GM21528 (cell line): ENCODE data around the gene ADAM17.
"Not testable (repeated sequence)": the region's sequence is repeated elsewhere in the genome, so short reads cannot be mapped to it uniquely, and the experiment has no call there.

Source experiments
- ATAC-seq: cut with Tn5 transposase; IDR thresholded peaks from one replicate; pipeline ENCODE4 v1.9.1; 2021; ENCODE audit warnings: mild to moderate bottlenecking, moderate library complexity; ENCODE audit not compliant: unreplicated experiment, low FRiP score

Gene ADAM17

DNA sequence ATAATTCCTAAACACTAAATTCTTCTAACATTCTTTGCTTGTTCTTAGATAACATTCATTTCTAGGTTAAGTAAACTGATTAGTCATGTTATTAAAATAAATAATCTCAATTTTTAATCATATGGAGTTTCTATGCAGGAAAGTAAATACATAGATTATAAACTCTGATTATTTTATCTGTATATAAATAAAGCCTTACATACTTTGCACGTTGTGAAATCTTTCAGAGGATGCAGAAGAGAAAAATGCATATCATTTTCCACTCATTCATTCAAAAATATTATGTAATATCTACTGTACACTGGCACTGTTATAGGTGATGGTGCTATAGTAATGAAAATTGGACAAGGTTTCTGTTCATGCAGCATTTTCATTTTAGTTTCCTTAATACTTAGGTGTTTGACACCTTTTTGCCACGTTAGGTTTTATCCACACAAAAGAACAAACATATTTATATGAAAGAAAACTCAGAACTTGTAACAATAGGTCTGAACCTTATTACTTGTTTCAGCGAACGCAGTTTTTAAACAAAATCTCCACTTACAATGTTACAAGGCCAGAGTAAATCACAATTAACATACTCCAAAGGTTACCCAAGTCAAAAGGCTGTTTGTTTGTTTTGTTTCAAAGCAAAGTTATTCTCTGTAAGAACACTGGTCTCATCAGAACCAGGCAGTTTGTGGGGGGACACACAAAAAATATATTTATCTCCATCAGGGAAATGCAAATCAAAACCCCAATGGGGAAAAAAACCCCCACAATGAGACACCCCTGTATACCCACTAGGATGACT, 27.4 kb downstream of the ADAM17 start:
- no peak for ATAC-seq

DNA sequence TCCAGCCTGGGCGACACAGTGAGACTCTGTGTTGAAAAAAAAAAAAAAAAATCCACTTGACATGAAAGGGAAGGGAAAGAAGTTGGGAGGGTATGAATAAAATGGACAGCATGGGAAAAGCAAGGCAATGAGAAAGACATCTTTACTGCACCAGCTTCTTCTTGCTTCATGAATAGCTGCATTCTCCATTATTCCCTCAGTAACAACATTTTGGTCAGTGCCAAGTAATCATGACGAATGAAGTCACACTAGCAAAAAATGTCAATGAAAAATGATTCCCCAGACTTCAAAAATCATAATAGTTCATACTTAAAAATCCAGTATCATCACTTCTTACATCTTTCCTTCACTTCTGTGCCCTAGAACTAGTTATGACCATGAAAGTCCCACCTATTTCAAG, 30.4 kb downstream of the ADAM17 start:
- ATAC-seq: no peak

DNA sequence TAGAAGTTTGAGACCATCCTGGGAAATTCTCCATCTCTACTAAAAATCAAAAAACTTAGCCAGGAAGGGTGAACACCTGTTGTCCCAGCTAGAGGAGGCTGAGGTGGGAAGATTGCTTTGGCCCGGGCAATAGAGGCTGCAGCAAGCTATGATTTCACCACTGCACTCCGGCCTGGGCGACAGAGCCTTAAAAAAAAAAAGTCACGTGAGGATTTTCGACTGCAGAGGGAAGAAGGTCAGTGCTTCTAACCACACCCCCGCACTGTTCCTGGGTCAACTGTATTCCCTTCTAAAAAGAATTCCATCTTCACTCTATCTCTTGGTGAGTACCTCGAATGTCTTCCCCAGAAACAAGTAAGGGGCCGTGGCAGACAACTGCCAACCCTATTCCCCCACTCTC, 31.3 kb downstream of the ADAM17 start:
- ATAC-seq: no peak

DNA sequence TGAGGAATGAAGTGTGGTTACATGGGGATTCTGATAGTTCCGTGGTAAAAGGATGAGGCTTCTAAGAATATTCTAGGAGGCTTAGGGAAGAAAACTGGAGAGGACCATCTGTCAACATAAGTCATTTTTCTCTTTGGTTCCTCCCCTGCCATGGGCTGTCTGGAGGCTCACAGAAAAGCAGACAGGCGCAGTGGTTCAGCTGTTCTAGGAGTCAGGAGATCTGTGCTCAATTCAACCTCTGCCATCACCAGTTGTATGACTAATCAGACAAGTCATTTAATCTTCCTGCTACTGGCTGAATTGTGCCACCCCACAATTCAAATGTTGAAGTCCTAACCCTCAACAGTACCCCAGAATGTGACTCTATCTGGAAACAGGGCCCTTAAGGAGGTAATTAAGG, 36.4 kb downstream of the ADAM17 start:
- ATAC-seq: no peak

DNA sequence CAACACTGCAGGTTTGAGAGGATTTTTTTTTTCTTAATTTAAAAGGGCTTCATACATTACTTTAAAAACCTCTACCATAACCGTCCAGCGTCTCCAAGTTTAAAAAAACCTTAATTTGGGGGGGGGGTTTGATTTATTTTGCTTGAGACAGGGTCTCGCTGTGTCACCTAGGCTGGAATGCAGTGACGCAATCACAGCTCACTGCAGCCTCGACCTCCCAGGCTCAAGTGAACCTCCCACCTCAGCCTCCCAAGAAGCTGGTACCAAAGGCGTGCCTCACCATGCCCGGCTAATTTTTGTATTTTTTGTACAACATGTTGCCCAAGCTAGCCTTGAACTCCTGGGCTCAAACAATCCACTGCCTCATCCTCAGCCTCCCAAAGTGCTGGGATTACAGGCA, 36.9 kb downstream of the ADAM17 start:
- ATAC-seq: no peak

DNA sequence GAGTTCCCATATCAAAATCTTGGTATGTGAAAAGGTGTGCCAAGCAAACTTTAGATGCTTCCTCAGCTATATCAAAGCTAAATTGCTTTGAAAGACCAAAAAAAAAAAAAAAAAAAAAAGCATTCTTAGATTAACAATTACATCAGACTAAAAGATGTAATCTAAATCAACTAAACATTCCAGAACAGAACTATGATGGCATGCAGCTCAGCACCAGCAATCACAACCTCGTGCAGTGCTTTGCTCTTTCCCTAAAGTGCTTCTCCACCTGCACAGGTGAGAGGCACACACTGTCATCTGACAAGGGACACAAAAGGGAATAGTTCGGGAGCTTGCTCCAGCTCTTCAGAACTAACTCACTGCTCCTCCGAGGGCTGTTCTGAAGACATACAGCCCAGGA, 37.5 kb downstream of the ADAM17 start:
- no peak for ATAC-seq

DNA sequence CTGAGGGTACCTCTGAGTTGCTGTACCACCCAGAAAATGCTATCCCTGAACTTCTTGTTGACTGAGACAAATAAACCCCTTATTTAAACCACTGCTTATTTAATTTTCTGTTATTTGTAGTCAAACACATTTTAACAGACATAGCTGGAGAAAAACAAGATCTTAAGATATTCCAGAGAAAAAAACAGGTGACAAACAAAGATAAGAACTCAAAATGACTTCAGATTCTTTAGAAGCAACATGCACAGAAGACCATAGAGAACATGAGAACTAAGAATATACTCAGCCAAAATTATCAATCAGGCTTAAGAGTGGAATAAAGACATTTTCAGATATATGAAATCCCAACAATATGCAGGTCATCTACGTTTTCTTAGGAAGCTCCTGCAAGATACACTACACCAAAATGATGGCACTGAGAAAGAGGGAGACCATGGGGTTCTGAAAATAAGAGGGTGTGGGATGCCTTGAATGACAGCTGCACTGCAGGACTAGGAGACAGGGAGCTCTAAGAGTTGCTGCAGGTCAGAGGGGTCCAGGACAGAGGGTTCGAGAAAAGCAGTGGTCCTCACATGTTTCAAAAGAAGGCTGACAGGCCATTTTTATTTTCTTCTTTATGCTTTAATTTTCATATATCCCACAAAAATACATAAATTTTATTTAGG, 38.4 kb downstream of the ADAM17 start:
- ATAC-seq: no peak

DNA sequence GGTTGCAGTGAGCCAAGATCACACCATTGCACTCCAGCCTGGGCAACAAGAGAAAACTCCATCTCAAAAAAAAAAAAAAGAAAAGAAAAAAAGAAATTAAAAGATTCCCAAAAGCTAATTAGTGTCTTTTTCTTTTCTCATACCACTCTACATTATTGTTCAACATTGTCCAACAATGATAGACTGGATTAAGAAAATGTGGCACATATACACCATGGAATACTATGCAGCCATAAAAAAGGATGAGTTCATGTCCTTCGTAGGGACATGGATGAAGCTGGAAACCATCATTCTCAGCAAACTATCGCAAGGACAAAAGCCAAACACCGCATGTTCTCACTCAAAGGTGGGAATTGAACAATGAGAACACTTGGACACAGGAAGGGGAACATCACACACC, 41.7 kb downstream of the ADAM17 start:
- ATAC-seq: not testable (repeated sequence)

DNA sequence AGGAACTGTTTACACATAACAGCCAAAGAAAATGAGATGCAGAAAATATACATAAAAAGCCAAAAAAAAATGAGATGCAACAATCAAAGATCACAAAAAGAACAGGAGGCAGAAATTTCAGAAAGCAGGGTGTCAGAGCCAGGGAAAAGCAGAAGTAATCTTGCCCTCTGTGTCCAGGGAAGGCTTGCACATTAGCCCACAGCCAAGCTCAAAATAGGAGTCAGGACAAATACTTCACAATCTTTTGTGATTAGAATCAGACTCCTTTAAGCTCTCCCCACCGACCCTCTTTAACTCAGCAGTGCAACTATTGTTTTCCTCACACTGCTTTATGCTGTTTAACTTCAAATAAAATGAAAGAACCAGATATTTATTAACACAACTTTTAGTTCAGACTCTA, 46.7 kb downstream of the ADAM17 start:
- no peak for ATAC-seq

DNA sequence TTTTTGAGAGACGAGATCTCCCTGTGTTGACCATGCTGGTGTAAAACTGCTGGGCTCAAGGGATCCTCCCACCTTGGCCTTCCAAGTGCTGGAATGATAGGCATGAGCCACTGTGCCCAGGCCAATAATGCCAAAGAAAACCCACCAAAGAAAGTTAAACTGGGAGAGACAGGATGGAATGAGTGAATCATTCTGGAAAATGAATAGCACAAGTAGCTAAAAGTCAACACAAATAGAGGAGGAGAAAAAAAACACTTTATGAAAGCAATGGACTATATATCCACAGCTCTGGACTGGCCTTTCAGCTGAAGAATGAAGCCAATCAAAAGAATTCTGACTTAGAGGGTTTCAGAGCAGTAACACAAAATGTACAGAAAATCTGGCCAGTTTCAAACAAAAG, 57.4 kb downstream of the ADAM17 start:
- ATAC-seq: no peak

DNA sequence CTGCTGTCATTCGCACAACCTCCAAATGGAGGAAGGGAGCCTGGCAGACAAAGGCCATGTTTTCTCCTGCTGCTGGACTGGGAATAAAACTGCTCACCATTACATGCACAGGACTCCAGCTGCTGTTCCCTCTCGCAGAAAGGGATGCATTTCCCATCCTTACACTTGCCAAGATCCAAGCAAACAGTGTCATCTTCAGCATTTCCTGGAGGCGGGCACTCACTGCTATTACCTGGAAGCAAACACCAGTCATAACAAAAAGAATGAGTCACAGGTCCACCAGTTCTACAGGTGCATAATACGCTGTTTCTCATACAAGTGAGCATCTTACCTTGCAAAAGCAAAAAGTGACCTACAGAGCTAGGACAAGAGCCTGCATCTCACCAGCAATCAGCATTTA, 58.6 kb downstream of the ADAM17 start:
- ATAC-seq: no peak

DNA sequence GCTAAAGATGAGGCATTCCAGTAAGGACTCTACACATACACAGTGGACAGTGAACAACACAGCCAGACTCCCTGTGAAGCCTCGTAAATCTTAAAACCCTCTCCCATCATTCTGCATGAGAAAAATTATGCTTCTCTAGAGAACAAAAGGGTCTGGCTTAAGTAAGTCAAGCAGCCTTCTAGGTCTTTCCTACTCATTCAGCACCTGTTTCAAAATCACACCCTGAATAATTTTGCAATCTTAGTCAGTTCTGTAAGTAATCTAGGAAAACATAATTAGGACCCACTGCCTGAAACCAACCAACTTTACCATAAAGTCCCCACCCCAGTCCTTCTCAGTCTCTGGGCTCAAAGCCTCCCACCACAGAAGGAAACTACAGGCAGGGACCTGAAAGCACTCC, 61.5 kb downstream of the ADAM17 start:
- ATAC-seq: no peak

DNA sequence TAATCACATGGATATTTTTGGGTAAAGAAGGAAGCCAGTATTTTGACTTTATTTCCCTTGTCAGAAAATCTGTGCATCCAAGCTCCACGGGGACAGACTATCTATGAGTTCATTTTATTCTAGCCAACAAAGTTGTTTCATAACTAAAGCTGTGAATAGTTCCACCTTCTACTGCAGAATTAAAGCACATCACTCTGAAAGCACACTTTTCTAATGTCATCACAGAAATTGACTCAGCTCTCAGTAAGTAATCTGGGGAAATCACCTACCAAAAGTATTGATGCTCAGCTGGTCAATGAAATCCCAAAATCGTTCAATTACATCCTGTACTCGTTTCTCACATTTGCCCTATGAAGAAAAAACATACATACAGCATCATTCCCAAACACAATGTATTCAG, 62.2 kb downstream of the ADAM17 start:
- ATAC-seq: no peak

DNA sequence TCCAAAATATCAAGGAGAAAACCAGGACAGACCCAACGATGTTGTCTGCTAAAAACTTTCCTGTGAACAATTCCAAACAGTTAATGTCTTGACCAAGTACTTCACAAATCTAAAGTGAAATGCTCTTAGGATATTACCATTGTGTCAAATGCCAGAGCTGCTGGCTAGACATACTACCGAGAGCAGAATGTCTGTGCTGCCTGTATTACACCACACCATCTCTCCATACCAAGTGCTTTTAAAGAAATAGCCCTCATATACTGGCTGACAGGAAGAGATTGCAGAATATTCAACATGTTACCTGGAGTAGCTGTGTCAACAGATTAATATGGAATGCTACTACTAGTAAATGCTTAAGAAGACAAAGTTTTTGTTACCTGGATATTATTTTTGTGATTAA, 62.7 kb downstream of the ADAM17 start:
- no peak for ATAC-seq

DNA sequence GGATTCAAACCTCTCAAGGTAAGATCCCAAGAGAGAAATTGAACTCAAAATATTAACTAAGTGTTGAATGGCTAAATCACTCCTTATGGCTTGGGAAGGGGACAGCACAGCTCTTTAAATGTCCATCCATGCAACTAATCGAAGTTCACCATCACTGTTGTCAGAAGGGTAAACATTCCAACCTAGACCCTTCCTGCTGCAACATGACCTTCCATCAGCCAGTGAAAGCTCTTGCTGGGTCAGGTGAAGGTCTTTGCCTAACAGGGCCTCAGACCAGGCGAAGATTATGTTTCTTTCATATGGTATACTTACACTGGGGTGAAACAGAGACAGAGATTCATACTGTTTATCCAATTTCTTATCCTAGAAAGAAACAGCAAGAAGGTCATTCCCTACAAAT, 64.8 kb downstream of the ADAM17 start:
- no peak for ATAC-seq

DNA sequence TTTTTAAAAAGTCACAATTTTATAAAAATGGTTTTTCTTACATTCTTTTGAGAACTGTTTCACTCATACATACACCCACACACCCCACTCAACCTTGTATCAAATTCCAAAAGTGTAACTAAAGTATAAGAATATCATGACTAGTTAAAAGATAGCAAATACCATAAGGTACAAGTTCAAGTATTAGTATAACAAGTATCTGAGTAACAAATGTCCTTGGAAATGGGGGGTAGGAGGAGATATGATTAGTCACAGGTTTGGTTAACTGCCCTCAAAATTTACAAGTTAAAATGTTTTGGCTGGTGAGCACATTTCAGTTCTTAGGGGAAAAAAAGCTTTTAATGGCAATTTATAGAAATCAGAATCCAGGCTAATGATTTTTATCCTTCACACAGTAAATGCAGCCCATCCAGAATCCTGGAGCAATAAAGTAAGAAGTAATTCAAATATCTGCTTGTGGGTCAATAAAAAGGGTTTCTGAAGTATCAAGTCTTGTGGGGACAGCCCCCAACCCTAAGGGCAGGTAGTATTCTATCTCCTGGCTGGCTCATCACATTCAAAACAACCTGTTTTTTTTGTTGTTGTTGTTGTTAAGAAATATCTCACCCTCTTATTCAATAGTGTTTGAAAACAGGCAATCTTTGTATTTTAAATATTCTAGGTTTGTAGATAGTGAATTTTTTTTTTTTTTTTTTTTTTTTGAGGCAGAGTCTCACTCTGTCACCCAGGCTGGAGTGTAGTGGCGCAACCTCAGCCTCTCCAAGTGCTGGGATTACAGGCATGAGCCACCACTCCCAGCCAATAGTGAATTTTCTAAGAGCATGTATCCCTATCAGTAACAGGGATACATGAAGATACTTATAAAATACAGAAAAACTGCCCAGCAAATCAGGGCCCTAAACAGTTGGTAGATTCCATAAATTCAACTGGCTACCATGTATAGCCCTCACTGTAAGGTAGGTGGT, 66.8 kb downstream of the ADAM17 start:
- no peak for ATAC-seq

DNA sequence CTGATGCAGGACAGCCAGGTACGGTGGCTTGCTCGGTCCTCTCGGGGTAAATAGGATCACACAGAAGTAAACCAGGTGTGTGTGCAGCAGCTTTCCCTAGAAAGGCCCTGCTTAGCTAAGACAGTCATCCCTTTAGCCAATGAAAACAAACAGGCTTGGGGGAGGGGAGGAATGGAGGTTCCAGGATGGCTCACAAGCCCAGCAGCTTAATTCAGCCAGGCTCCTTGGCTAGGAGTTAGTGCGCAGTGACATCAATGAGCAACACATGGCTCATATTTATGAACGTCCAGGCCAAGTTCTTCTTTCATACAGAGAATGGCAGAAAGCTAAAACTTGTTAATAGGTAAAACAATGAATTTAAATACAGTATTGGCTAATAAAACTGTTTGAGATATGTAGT, 71.1 kb downstream of the ADAM17 start:
- no peak for ATAC-seq

DNA sequence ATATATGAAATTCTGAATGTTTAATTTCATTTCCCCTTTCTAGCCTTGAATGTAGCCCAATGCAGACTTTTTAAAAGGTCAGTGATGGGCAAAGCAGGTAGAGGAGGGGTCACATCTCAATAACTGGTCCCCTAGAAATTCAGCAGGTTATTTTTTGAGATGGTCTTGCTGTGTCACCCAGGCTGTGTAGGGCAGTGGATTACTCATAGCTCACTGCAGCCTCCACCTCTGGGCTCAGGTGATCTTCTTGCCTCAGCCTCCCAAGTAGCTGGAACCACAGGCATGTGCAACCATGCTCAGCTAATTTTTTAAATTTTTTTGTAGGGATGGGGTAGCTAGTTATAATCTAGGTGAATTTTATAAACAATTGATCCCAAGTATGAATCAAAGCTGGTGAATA, 72.5 kb downstream of the ADAM17 start:
- no peak for ATAC-seq

DNA sequence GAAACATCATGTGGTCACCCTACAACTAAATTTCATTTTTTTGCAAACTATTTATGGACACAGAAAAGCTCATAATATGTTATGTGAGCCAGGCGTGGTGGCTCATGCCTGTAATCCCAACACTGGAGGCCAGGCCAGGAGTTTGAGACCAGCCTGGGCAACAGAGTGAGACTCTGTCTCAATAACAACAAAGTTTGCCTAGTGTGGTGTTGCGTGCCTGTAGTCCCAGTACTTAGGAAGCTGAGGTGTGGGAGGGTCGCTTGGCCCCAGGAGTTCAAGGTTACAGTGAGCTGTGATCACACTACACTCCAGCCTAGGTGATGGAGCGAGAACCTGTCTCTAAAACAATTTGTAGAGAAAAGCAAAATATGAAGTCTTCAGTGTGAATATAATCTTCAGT, 75.5 kb downstream of the ADAM17 start:
- ATAC-seq: no peak

DNA sequence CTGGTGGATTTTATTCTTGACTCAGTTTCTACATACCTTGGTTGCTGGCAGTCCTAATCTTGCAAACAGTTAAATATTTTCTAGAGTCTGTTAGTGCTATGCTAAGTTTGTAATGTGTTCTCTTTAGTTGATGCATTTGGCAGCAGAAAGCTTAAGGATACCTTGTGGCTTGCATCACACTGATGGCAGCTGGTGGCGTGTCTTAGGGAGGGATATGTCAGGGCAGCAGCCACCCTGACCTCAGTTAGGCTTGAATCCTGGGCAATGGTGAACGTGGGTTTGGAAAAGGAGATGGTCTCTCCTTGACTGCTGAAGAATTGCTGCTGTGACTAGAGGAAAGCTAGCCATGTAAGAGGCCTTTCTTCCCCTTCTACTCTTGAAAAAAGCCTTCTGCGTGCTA, 77.1 kb downstream of the ADAM17 start:
- no peak for ATAC-seq

DNA sequence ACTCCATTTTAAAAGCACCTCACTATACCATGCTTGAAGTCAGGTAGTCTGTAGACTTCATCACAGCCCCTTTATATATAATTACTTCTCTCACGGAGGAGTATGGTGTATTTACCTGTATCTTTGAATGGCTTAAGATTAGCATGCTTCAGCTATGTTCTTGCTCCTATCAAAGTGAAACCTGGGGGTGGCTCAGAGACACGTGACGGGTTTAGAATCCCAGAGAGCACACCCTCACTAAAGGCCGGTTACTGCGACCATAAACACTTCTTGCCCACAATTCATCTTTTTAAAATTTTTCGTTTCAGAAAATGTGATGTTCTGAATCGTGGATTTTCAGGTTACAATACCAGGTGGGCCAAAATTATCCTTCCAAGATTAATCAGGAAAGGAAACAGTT, 77.7 kb downstream of the ADAM17 start:
- no peak for ATAC-seq
